ENCODE measurements around the gene MFSD12.
"Not testable (repeated sequence)": the region's sequence is repeated elsewhere in the genome, so short reads cannot be mapped to it uniquely, and the experiment has no call there.

MFSD12 gene

DNA sequence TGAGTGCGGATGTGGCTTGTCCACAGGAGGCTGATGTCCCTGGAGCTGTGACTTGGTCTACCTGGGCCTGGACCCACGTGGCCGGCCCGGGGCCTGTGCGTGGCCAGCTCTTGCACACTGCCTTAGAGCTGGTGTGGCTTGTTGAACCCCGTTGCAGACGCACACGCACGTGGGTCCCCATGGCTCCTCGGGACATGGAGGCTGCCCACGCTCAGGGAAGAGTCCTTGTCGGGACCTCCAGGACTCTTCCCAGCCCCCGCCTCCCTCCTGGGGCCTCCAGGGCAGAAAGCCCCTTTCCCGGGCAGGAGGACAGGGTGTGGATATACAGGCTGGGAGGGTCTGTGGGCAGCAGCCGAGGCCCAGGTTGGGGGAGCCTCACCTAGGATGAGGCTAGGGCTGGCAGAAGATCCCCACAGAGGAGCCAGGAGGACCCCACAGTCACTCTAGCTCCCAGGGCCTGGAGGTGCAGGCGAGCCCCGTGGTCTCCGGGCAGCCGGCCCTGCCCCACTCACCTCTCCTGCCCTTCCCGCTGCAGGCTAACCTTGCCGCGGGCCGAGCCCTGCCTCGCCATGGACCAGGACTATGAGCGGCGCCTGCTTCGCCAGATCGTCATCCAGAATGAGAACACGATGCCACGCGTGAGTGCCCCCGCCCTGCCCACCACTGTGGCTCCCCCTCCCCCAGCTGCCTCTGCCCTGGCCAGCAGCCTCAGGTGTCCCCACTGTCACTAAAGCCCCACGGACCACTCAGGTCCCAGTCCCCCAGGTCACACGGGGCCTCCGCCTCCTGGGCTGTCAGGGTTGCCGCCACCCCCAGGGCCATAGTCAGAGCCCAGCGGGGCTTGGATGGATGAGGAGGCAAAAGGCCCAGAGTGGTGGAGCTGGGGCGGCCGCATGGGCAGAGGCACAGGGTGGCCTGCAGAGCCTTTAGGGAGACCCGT lies 34.7 kb downstream of the MFSD12 start:
- no peak for DNase-seq (ENCODE audit: low spot score)

DNA sequence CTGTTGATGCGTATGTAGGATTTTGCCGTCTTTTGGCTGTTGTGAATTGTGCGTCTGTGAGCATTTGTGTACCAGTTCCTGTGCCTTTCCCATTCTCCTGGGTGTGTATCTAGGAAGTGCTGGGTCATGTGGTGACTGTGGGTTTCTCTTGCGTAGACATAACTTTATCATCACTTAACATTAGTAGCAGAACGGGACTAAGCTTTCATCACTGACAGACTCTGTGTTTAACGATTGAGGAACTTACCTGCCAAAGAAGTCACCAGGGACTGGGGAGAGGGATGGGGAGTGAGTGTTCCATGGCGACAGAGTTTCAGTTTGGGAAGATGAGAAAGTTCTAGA lies 36.3 kb downstream of the MFSD12 start:
- no peak for DNase-seq (ENCODE audit: low spot score)

DNA sequence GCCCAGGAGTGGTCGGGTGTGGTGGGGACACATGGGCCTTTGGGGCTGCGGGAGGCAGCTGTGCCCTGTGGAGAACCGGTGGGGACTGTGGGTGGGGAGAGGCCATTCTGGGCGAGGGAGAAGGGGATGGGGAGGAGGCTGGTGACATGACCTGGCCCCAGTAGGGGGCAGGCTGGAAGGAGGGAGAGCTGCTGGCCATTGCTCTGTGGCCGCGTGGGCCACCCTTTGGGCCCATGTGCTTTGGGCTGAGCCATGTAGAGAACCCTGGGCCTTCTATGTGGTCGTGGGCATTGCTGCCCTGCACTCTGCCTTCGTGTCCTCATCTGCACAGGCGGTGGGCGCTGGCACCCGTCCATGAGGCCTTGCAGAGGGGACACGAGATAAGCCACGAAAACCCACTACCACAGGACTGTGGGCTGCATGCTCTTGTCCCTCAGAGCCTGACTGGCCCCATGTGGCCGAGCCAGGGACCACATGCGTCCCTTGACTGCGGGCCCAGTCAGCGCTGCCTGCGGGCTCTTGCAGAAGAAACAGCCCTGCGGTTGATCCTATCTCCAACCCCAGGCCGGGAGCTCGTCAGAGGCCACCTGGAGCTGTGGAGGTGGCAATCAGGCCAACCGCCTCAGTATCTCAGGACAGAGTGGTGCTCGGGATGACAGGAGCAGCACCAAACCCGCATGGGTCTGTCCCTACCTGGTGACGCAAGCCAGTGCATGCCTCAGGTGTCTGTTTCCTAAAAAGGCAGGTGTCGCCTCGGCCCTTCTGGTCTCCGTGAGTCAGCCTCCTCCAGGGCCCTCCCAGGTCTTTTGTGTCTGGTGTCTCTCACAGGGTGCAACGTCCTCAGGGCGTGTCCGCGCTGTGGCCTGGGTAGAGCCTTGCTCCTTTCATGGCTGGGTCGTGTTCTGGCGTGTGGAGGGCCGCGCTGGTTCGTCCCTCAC lies 37.0 kb downstream of the MFSD12 start:
- DNase-seq (ENCODE audit: low spot score): no peak

DNA sequence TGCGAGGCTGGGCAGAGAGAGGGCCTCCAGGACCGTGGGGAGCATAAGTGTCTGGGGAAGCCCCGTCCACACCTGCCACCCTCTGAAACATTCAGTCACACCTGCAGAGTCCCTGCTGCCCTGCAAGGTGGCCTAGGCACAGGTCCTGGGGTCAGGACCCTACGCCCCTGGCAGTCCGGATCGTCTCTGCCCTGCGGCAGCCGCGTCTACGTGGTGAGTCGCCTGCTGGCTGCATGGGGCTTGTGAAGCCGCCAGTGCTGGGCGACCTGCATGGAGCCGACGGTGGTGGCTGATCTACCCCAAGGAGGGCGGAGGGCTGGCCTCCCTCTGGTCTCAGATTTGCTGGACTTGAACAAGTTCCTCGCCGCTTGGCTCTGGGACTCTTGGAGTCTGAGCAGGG lies 38.3 kb downstream of the MFSD12 start:
- DNase-seq (ENCODE audit: low spot score): no peak

DNA sequence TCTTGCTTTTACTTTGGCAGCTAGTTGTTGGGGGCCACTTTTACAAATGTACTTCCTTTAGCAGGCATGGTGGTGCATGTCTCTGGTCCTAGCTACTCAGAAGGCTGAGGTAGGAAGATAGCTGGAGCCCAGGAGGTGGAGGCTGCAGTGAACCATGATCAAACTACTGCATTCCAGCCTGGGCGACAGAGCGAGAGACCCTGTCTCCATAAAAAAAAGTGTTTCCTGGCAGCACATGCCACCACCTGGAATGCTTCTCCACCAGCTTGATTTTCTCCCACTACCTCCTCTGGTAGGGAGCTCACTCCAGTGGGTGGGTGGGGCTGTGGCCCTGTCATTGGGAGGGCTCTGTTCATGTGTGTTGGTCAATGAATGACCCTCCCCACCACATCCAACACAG lies 38.7 kb downstream of the MFSD12 start:
- DNase-seq (ENCODE audit: low spot score): no peak

DNA sequence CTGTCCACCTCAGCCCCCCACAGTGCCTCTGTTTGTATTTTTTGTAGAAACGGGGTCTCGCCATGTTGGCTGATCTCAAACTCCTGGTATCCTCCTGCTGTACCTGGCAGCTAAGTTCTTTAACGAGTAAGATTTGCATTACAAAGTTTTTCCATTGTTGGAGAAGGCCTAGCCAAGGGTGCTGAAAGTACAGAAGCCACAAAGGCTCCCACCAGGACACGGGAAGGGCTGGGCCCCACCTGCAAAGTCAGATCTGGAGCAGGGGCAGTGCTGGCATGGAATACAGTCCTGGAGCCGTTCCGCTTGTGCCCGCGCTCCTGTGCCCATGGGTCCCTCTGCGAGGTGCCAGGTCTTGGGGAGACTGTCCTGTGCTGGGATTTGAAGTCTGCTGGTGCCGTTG lies 39.1 kb downstream of the MFSD12 start:
- no peak for DNase-seq (ENCODE audit: low spot score)

DNA sequence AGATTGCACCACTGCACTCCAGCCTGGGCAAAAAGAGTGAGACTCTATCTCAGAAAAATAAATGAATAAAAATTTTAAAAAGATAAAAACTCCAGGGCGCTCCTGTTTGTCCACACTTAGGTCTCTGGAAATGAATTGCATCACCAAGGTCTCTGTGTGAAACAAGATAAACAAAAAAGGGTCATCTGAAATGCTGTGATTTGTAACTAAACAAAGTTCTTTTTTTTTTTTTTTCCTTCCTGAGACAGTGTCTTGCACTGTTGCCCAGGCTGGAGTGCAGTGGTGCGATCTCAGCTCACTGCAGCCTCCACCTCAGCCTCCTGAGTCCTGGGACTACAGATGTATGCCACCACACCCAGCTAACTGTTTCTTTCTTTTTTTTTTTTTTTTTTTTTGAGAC lies 39.7 kb downstream of the MFSD12 start:
- DNase-seq (ENCODE audit: low spot score): no peak

- no peak for DNase-seq (ENCODE audit: low spot score)
Measured at GRCh38 chr19:3516675-3517207, 40.6 kb downstream of the MFSD12 start.

- no peak for DNase-seq (ENCODE audit: low spot score)
Measured at GRCh38 chr19:3515891-3516422, 41.4 kb downstream of the MFSD12 start.

DNA sequence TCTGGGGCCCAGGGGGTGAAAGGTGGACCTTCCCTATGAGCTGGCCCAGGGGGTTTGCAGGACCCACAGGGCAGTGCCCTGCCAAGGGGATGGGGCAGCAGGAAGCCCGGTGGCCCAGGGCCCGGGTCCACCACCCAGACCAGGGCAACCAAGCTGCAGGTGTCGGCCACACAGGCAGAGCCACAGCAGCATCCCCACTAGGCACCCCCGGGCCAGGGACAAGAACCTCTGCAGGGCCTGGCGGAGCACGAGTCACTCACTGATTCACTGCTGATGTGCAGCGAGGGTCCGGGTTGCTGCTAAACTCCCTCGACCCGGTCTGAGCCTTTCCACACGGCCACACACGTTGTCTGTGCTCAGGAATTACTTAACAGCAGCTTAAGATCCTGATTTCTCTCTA lies 42.5 kb downstream of the MFSD12 start:
- no peak for DNase-seq (ENCODE audit: low spot score)

DNA sequence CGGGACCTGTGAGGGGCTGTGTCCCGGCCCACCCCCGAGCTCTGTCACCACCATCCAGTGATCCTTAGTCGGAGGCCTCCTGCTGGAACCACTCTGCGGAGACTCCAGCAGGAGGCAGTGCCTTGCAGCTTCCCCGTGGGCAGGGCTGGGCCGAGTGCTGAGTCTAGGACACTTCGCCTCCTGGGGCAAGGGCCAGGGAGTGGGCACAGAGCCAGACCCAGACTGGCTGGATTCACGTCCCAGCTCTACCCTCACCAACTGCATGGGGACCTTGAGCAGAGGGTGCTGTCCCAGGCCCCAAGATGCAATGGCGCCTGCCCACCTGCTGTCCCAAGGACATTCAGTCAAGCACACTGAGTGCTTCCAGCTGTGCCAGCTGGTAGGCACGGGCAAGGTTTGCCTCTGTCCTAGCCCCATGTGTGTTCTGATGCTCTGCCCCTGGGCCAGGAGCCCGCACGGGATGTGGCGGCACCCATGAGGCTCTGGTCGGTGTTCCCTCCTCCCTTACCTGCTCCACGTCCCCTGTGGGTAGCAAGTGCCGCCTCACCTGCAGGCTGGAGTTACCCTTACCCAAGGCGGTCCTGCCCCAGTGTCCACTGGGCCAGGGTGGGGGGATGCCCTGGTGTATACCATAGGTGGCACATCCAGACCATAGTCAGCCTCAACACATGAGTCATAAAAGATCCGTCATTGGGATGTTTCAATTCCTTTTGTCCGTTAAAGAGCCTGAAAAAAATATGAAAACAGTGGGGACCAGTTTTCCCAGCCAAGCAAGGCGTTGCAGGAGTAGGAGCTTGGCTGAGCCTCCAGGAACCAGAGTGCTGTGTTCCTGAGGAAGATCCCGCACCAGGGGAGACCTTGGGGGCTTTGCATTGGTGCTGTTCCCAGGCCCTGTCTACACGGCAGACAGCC lies 43.9 kb downstream of the MFSD12 start:
- no peak for DNase-seq (ENCODE audit: low spot score)

DNA sequence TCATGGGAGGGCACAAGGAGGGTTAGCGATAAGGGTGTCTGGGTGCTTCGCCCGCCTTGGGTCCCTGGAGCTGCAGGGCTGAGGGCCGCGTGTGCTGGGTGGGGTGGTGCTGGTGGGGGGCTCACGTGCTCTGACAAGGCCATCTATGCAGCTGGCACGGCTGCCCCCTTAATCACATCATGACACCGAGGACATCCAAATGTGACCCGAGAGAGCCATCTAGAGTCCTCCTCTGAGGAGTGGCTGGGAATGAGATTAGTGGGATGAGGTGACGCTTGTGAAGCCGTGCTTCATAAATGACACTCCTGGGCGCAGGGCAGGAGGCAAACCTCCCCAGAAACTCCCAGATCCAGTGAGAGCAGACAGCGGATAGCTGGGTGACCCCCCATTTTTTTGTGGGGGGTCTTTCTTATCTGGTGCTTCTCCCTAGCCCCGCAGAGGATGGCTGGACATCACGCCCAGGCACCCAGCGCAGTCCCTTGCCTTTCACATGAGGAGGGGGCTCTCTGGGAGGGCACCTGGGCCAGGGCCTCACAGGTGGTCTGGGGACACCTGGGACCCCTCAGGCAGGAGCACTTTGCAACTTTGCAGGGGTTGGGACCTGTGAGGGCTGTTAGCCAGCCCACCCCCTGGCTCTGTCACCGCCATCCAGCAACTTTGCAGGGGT lies 44.7 kb downstream of the MFSD12 start:
- no peak for DNase-seq (ENCODE audit: low spot score)

- DNase-seq (ENCODE audit: low spot score): no peak
Measured at GRCh38 chr19:3511506-3512251, 45.7 kb downstream of the MFSD12 start.

- DNase-seq (ENCODE audit: low spot score): no peak
Measured at GRCh38 chr19:3510727-3511126, 46.7 kb downstream of the MFSD12 start.

- no peak for DNase-seq (ENCODE audit: low spot score)
Measured at GRCh38 chr19:3509566-3509989, 47.8 kb downstream of the MFSD12 start.

DNA sequence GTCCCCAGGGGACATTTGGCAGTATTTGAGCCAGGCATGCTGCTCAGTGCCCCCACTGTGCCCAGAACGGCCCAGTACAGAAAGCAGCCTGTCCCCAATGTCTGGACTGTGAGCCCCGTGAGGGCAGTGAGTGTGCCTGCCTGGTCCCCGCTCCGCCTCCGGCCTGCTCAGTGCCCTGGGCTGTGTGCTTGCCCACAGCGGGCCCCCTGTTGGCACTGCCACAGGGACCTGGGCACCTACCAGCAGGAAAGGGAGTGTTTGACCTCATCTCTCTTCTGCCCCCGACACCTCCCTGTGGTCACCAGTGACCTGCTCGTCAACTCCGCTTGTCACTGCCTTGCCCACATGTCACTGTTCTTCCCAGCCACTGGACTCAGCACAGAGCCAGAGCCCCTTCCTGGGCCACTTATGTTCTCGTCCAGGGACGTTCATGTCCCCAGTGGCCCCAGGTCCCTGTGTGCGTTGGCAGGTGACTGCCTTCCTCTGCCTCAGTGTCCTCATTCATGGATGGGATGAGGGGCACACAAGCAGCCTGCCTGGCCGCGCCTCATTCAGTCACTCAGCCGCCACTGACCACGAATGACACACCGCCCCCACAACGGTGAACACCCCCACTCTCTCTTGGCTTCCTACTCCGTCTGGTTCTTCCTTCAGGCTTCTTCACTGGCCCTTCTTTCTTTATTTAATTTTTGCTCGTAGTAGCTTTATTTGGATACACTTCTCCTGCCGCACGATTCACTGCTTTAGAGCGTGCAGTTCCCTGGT lies 48.4 kb downstream of the MFSD12 start:
- DNase-seq (ENCODE audit: low spot score): no peak

GRCh38 chr19:3508121-3508661 lies 49.2 kb downstream of the MFSD12 start:
- DNase-seq (ENCODE audit: low spot score): not testable (repeated sequence)

- DNase-seq (ENCODE audit: low spot score): no peak
Measured at GRCh38 chr19:3507371-3508120, 49.8 kb downstream of the MFSD12 start.
